PFSK-1 (cell line): ENCODE results near the gene ACADL.

Experiments used
- POLR2AphosphoS5 ChIP-seq: IDR thresholded peaks from 2 replicates; pipeline ENCODE4 v1.6.1; 2012; ENCODE audit warnings: low read depth, mild to moderate bottlenecking, control low read depth, low read length, moderate library complexity
- SIN3A ChIP-seq: IDR thresholded peaks from 2 replicates; pipeline ENCODE4 v1.6.1; 2012; ENCODE audit warnings: mild to moderate bottlenecking, low read length, moderate library complexity, borderline replicate concordance; ENCODE audit not compliant: insufficient read depth

DNA sequence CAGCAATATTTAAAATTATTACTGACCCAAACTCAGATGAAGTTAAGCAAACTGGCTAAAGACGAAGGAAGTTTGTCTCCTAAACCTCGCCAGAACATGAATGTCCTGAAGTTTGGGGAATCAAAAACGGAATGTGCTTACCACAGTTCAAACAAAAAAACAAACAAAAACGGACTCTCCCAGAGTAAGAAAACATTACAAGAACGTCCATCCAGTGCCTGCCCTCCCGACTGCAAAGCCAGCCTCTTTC is 55.1 kb downstream of the ACADL start:
- 0 out of 2 replicates have a peak, but pooled peaks have one; percentile 37 for TF ChIP-seq SIN3A
- no peak for TF ChIP-seq POLR2AphosphoS5
